Endodermal cell (in vitro differentiated cells): Measurements from ENCODE around the gene CCL23. TPM values are rescaled to one million over a fixed set of nuclear protein-coding genes. Genes with fewer than 3 reads are reported as not detected.

Experiments
- DNase-seq: peaks from one replicate; pipeline ENCODE4 v3.0.0-alpha.2; 2017
- H3K27ac ChIP-seq: 2 replicates; pipeline ENCODE4 v1.5.1; 2013; ENCODE audit warnings: mild to moderate bottlenecking, low read depth, low read length, moderate library complexity
- H3K27me3 ChIP-seq: 2 replicates; pipeline ENCODE4 v1.6.1; 2013; ENCODE audit warnings: mild to moderate bottlenecking, low read length, moderate library complexity; ENCODE audit not compliant: insufficient read depth, control insufficient read depth, poor library complexity, severe bottlenecking
- H3K36me3 ChIP-seq: 2 replicates; pipeline ENCODE4 v1.7.0; 2013; ENCODE audit warnings: mild to moderate bottlenecking, low read length, moderate library complexity; ENCODE audit not compliant: control insufficient read depth, insufficient read depth
- H3K4me1 ChIP-seq: one replicate; pipeline ENCODE4 v1.7.0; 2013; ENCODE audit warnings: low read length; ENCODE audit not compliant: control insufficient read depth, insufficient read depth
- H3K4me3 ChIP-seq: 2 replicates; pipeline ENCODE4 v1.5.1; 2013; ENCODE audit warnings: mild to moderate bottlenecking, low read length, moderate library complexity
- H3K9ac ChIP-seq: 2 replicates; pipeline ENCODE4 v1.6.1; 2013; ENCODE audit warnings: mild to moderate bottlenecking, low read length, moderate library complexity; ENCODE audit not compliant: poor library complexity, severe bottlenecking; ENCODE audit errors: extremely low read depth
- H3K9me3 ChIP-seq: 2 replicates; pipeline ENCODE4 v1.6.1; 2013; ENCODE audit warnings: mild to moderate bottlenecking, low read length, moderate library complexity; ENCODE audit not compliant: control insufficient read depth
- H3K27ac Mint-ChIP-seq: 2 replicates; pipeline ENCODE4 v1.8.0; 2020; ENCODE audit warnings: mixed read lengths
- H3K27me3 Mint-ChIP-seq: 2 replicates; pipeline ENCODE4 v1.8.0; 2021; ENCODE audit warnings: mild to moderate bottlenecking, mixed read lengths; ENCODE audit not compliant: insufficient read depth
- H3K36me3 Mint-ChIP-seq: 2 replicates; pipeline ENCODE4 v1.8.0; 2020; ENCODE audit warnings: low read depth, mixed read lengths
- H3K4me1 Mint-ChIP-seq: 2 replicates; pipeline ENCODE4 v1.8.0; 2020; ENCODE audit warnings: mixed read lengths
- H3K4me3 Mint-ChIP-seq: 2 replicates; pipeline ENCODE4 v1.8.0; 2020; ENCODE audit warnings: mild to moderate bottlenecking, moderate library complexity, mixed read lengths
- H3K9me3 Mint-ChIP-seq: 2 replicates; pipeline ENCODE4 v1.8.0; 2020; ENCODE audit warnings: mild to moderate bottlenecking, mixed read lengths
- CTCF ChIP-seq: fragments of 200-600 bp; sonication (generic); conservative IDR thresholded peaks from 2 replicates; pipeline ENCODE4 v1.5.0; 2021; ENCODE audit warnings: antibody characterized with exemption, mild to moderate bottlenecking
- WGBS, 2 experiments: methylation state at CpG; one replicate each; pipeline versions ENCODE4 v1.1.5 to v1.1.7; 2013; ENCODE audit warnings: missing lambda C conversion rate in 2 of 2, mixed read lengths in 1 of 2; ENCODE audit not compliant: insufficient coverage in 1 of 2, insufficient read length in 1 of 2; 5-methylcytosine and 5-hydroxymethylcytosine counted together
- total RNA-seq, 2 donors: library from RNA; stranded (reverse); fragmentation: NEBNext Ultra II Directional in 1 of 2; extraction: Animal tissue kit (Norgen Biotek cat#: 25700) in 1 of 2; gene quantifications; 2 replicates in 1 of 2; 3 replicates in 1 of 2; pipeline ENCODE4 v1.2.1, GENCODE V29; 2021

The CCL23 gene
- total RNA-seq, 2 donors from 2014 or later: not detected

- 87 to 89% methylated on average over 2 to 4 of the region's 4 CpGs for WGBS, 2 experiments
- no peaks in the 10 kb centered on the region for H3K36me3 ChIP-seq
- H3K27me3 Mint-ChIP-seq: peaks cover 3% of the 10 kb centered on the region
- H3K4me1 Mint-ChIP-seq: no peaks in the 10 kb centered on the region
- peaks cover 6% of the 10 kb centered on the region for H3K9me3 Mint-ChIP-seq
- TF ChIP-seq CTCF: no peak
- no peak for DNase-seq
- no peak overlapping the region for H3K4me3 ChIP-seq
- H3K27ac ChIP-seq: no peak overlapping the region
- H3K4me1 ChIP-seq: no peaks in the 10 kb centered on the region
- H3K4me3 Mint-ChIP-seq: no peak overlapping the region
- H3K27ac Mint-ChIP-seq: no peak overlapping the region
- no peak overlapping the region for H3K9ac ChIP-seq
- H3K36me3 Mint-ChIP-seq: no peaks in the 10 kb centered on the region
- H3K27me3 ChIP-seq: no peaks in the 10 kb centered on the region
- no peaks in the 10 kb centered on the region for H3K9me3 ChIP-seq
Observed at GRCh38 chr17:36055921-36056520, 38.2 kb upstream of the CCL23 start.

GRCh38 chr17:36055171-36055570 lies 37.4 kb upstream of the CCL23 start:
- Histone ChIP-seq H3K27ac (no peak overlapping the region), H3K27me3 (no peaks in the 10 kb centered on the region), H3K9me3 (no peaks in the 10 kb centered on the region), H3K4me1 (no peaks in the 10 kb centered on the region), H3K4me3 (no peak overlapping the region), H3K9ac (no peak overlapping the region), H3K36me3 (no peaks in the 10 kb centered on the region)
- H3K4me1 Mint-ChIP-seq: no peaks in the 10 kb centered on the region
- H3K27me3 Mint-ChIP-seq: peaks cover 3% of the 10 kb centered on the region
- peaks cover 10% of the 10 kb centered on the region for H3K9me3 Mint-ChIP-seq
- no peak for TF ChIP-seq CTCF
- no peak for DNase-seq
- no peaks in the 10 kb centered on the region for H3K36me3 Mint-ChIP-seq
- no peak overlapping the region for H3K27ac Mint-ChIP-seq
- 94 to 100% methylated on average over 2 of the region's 2 CpGs for WGBS, 2 experiments
- no peak overlapping the region for H3K4me3 Mint-ChIP-seq

GRCh38 chr17:36049643-36050042 lies 31.9 kb upstream of the CCL23 start:
- peaks cover 3% of the 10 kb centered on the region for H3K27me3 Mint-ChIP-seq
- no peak for TF ChIP-seq CTCF
- Histone ChIP-seq H3K4me3 (no peak overlapping the region), H3K27me3 (no peaks in the 10 kb centered on the region), H3K4me1 (no peaks in the 10 kb centered on the region), H3K9me3 (no peaks in the 10 kb centered on the region), H3K27ac (no peak overlapping the region), H3K36me3 (no peaks in the 10 kb centered on the region), H3K9ac (no peak overlapping the region)
- no peaks in the 10 kb centered on the region for H3K4me1 Mint-ChIP-seq
- no peak overlapping the region for H3K27ac Mint-ChIP-seq
- no peaks in the 10 kb centered on the region for H3K36me3 Mint-ChIP-seq
- no peak overlapping the region for H3K4me3 Mint-ChIP-seq
- WGBS, 2 experiments: 100% methylated on average over 1 of the region's 2 CpGs; no CpG with 5 or more reads in 1 of the 2 experiments
- H3K9me3 Mint-ChIP-seq: peaks cover 21% of the 10 kb centered on the region
- no peak for DNase-seq
